ENCODE measurements around the gene TMCO6.
"Not testable (repeated sequence)": the region's sequence is repeated elsewhere in the genome, so short reads cannot be mapped to it uniquely, and the experiment has no call there.

The TMCO6 gene

GRCh38 chr5:140637371-140638100 is 1.7 kb upstream of the TMCO6 start:
- Histone ChIP-seq H3F3A (ENCODE audit: insufficient read depth) (0 out of 2 replicates have a peak, but pooled peaks cover 5% of the 10 kb centered on the region), H3K36me3 (ENCODE audit: low read length) (no peaks in the 10 kb centered on the region), H3K9me3 (ENCODE audit: insufficient read depth, low read length) (no peaks in the 10 kb centered on the region), H3K4me2 (ENCODE audit: low read depth, low read length, poor library complexity, severe bottlenecking) (no peak overlapping the region), H2AFZ (ENCODE audit: low read depth, low read length, severe bottlenecking) (no peak overlapping the region), H3K4me3 (ENCODE audit: insufficient read depth, low read length, poor library complexity, severe bottlenecking) (no peak overlapping the region), H3K9me2 (replicated peaks; ENCODE audit: insufficient read depth, low read length) (no peaks in the 10 kb centered on the region), H3K27ac (ENCODE audit: low read depth, low read length) (no peak overlapping the region), H3K79me2 (ENCODE audit: insufficient read depth, low read length) (peaks cover 10% of the 10 kb centered on the region), H3K27me3 (ENCODE audit: low read length) (no peaks in the 10 kb centered on the region), H3K9ac (ENCODE audit: low read length) (no peak overlapping the region), H4K20me1 (ENCODE audit: low read depth, low read length) (no peaks in the 10 kb centered on the region)
- TF ChIP-seq CTCF (IDR thresholded peaks at IDR 0.05; ENCODE audit: insufficient read depth, low read length, poor library complexity, severe bottlenecking), result no peak
- no peak for TF ChIP-seq EZH2phosphoT487 (conservative IDR thresholded peaks at IDR 0.05; ENCODE audit: low read length)

GRCh38 chr5:140638898-140639147 is 428 bp upstream of the TMCO6 start:
- not testable (repeated sequence) for H3K27ac ChIP-seq (ENCODE audit: low read depth, low read length); H3F3A ChIP-seq (ENCODE audit: insufficient read depth); H3K27me3 ChIP-seq (ENCODE audit: low read length); H3K36me3 ChIP-seq (ENCODE audit: low read length); H3K9me3 ChIP-seq (ENCODE audit: insufficient read depth, low read length); H3K9me2 ChIP-seq (replicated peaks; ENCODE audit: insufficient read depth, low read length); H4K20me1 ChIP-seq (ENCODE audit: low read depth, low read length)
- Histone ChIP-seq H3K4me3 (ENCODE audit: insufficient read depth, low read length, poor library complexity, severe bottlenecking) (peak overlapping the region; percentile 43), H3K79me2 (ENCODE audit: insufficient read depth, low read length) (peaks cover 10% of the 10 kb centered on the region), H3K9ac (ENCODE audit: low read length) (peak overlapping the region; percentile 97), H2AFZ (ENCODE audit: low read depth, low read length, severe bottlenecking) (peak overlapping the region; percentile 98), H3K4me2 (ENCODE audit: low read depth, low read length, poor library complexity, severe bottlenecking) (peak overlapping the region; percentile 67)

GRCh38 chr5:140641716-140642115 is 2.5 kb downstream of the TMCO6 start:
- H3K36me3 ChIP-seq (ENCODE audit: low read length), result no peaks in the 10 kb centered on the region

More at GRCh38 chr5:140641716-140642115, 2.5 kb downstream of the TMCO6 start:
- Histone ChIP-seq H2AFZ (ENCODE audit: low read depth, low read length, severe bottlenecking) (no peak overlapping the region), H3K9me3 (ENCODE audit: insufficient read depth, low read length) (no peaks in the 10 kb centered on the region), H3K9ac (ENCODE audit: low read length) (no peak overlapping the region), H3K27ac (ENCODE audit: low read depth, low read length) (no peak overlapping the region), H3K79me2 (ENCODE audit: insufficient read depth, low read length) (peaks cover 26% of the 10 kb centered on the region), H4K20me1 (ENCODE audit: low read depth, low read length) (no peaks in the 10 kb centered on the region), H3F3A (ENCODE audit: insufficient read depth) (no peaks in the 10 kb centered on the region), H3K27me3 (ENCODE audit: low read length) (no peaks in the 10 kb centered on the region), H3K9me2 (replicated peaks; ENCODE audit: insufficient read depth, low read length) (no peaks in the 10 kb centered on the region), H3K4me2 (ENCODE audit: low read depth, low read length, poor library complexity, severe bottlenecking) (no peak overlapping the region), H3K4me3 (ENCODE audit: insufficient read depth, low read length, poor library complexity, severe bottlenecking) (no peak overlapping the region)
- no peak for TF ChIP-seq CTCF (IDR thresholded peaks at IDR 0.05; ENCODE audit: insufficient read depth, low read length, poor library complexity, severe bottlenecking)
- TF ChIP-seq EZH2phosphoT487 (conservative IDR thresholded peaks at IDR 0.05; ENCODE audit: low read length), result no peak
